M059J (cell line): ENCODE results near the gene SLC10A1. TPM values are rescaled to one million over a fixed set of nuclear protein-coding genes. Genes with fewer than 3 reads are reported as not detected.

Source experiments
- total RNA-seq: library from RNA; depleted of rRNA; stranded (reverse); fragments of >200 nt; shearing (Covaris generic); gene quantifications from 2 replicates; pipeline ENCODE4 v1.2.3, GENCODE V29; 2014; rRNA removed

Gene SLC10A1
- total RNA-seq, 1 experiment from 2014 or later = not detected

Other genes with a start within 250 kb of the SLC10A1 start
- gene CCDC177, start 222.4 kb downstream of the SLC10A1 start, total RNA-seq = not detected in 2 replicates
- gene SUSD6, start 185.6 kb downstream of the SLC10A1 start, total RNA-seq = 7.2 and 8.6 TPM in 2 replicates
- 85.9 and 94.1 TPM in 2 replicates for gene SRSF5, start 30.1 kb downstream of the SLC10A1 start, total RNA-seq
- 0.05 TPM in 1 of 2 replicates, not detected in the other for gene SMOC1, start 82.2 kb upstream of the SLC10A1 start, total RNA-seq